ENCODE results near the gene OR5C1. TPM values are rescaled to one million over a fixed set of nuclear protein-coding genes. Genes with fewer than 3 reads are reported as not detected.

Gene OR5C1
- not detected for total RNA-seq

DNA sequence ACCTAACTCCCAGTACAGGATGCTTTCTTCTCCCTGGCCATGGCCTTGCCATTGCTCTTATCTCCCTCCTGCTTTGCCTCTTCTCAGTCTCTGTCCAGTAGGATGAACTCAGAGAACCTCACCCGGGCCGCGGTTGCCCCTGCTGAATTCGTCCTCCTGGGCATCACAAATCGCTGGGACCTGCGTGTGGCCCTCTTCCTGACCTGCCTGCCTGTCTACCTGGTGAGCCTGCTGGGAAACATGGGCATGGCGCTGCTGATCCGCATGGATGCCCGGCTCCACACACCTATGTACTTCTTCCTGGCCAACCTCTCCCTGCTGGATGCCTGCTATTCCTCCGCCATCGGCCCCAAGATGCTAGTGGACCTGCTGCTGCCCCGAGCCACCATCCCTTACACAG lies at the start of gene OR5C1:
TSS of gene OR5C1 (plus strand) at position 103 of the 400 bp plus-strand sequence. CDS start at position 103, 0 bp downstream.
- Histone ChIP-seq H3K9me3 (no peaks in the 10 kb centered on the region), H3K27me3 (no peaks in the 10 kb centered on the region), H3K4me3 (replicated peaks in 1 of 3) (no peak within 1 kb of the TSS), H3K27ac (no peak within 1 kb of the TSS), H3K4me1 (no peaks in the 10 kb centered on the region), H3K36me3 (no peaks in the 10 kb centered on the region)
- intact Hi-C loops (cut with DNase I) = no loop called here
- no peak for DNase-seq
- WGBS, 2 donors = 93 to 97% methylated on average over 12 of the region's 12 CpGs
- TF ChIP-seq, protein P1, sequence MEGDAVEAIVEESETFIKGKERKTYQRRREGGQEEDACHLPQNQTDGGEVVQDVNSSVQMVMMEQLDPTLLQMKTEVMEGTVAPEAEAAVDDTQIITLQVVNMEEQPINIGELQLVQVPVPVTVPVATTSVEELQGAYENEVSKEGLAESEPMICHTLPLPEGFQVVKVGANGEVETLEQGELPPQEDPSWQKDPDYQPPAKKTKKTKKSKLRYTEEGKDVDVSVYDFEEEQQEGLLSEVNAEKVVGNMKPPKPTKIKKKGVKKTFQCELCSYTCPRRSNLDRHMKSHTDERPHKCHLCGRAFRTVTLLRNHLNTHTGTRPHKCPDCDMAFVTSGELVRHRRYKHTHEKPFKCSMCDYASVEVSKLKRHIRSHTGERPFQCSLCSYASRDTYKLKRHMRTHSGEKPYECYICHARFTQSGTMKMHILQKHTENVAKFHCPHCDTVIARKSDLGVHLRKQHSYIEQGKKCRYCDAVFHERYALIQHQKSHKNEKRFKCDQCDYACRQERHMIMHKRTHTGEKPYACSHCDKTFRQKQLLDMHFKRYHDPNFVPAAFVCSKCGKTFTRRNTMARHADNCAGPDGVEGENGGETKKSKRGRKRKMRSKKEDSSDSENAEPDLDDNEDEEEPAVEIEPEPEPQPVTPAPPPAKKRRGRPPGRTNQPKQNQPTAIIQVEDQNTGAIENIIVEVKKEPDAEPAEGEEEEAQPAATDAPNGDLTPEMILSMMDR (IDR thresholded peaks at IDR 0.05) = no peak
- TF ChIP-seq POLR2A (IDR thresholded peaks at IDR 0.05) = no peak

- TF ChIP-seq, protein P1 (IDR thresholded peaks at IDR 0.05) = no peak
- no peak for TF ChIP-seq POLR2A (IDR thresholded peaks at IDR 0.05)
- no peak for DNase-seq
- no peaks in the 10 kb centered on the region for H3K27me3 ChIP-seq
- H3K27ac ChIP-seq = no peak within 1 kb of the TSS
- H3K9me3 ChIP-seq = no peaks in the 10 kb centered on the region
- H3K36me3 ChIP-seq = no peaks in the 10 kb centered on the region
- no peak within 1 kb of the TSS for H3K4me3 ChIP-seq (replicated peaks in 1 of 3)
- intact Hi-C loops (cut with DNase I) = no loop called here
- WGBS, 2 donors = 73 to 78% methylated on average over 6 of the region's 6 CpGs
- H3K4me1 ChIP-seq = no peaks in the 10 kb centered on the region
These were observed 46.7 kb upstream of the OR5C1 start, which contains the start of gene OR1L6 for GRCh38 chr9:122742003-122742402. TSS of gene OR1L6 (plus strand) at chr9:122742303. CDS start at chr9:122749848, 7,545 bp downstream.

- intact Hi-C loops (cut with DNase I) = no loop called here
- WGBS, 2 donors = 36 to 37% methylated on average over 2 of the region's 2 CpGs
- no peaks in the 10 kb centered on the region for H3K9me3 ChIP-seq
- TF ChIP-seq POLR2A (IDR thresholded peaks at IDR 0.05) = no peak
- TF ChIP-seq, protein P1 (IDR thresholded peaks at IDR 0.05) = no peak
- no peak for DNase-seq
- no peaks in the 10 kb centered on the region for H3K4me1 ChIP-seq
- no peaks in the 10 kb centered on the region for H3K36me3 ChIP-seq
- no peak overlapping the region for H3K4me3 ChIP-seq (replicated peaks in 1 of 3)
- no peak overlapping the region for H3K27ac ChIP-seq
- H3K27me3 ChIP-seq = no peaks in the 10 kb centered on the region
These were observed 33.9 kb upstream of the OR5C1 start for GRCh38 chr9:122754825-122755224.

GRCh38 chr9:122767817-122768216 lies 20.9 kb upstream of the OR5C1 start:
- WGBS, 2 donors = 54 to 83% methylated on average over 2 to 3 of the region's 4 CpGs
- H3K4me3 ChIP-seq (replicated peaks in 1 of 3) = no peak overlapping the region
- no peak for DNase-seq
- no peak overlapping the region for H3K27ac ChIP-seq
- intact Hi-C loops (cut with DNase I) = no loop called here
- no peaks in the 10 kb centered on the region for H3K36me3 ChIP-seq
- TF ChIP-seq, protein P1 (IDR thresholded peaks at IDR 0.05) = no peak
- TF ChIP-seq POLR2A (IDR thresholded peaks at IDR 0.05) = no peak
- no peaks in the 10 kb centered on the region for H3K27me3 ChIP-seq
- H3K4me1 ChIP-seq = no peaks in the 10 kb centered on the region
- no peaks in the 10 kb centered on the region for H3K9me3 ChIP-seq

DNA sequence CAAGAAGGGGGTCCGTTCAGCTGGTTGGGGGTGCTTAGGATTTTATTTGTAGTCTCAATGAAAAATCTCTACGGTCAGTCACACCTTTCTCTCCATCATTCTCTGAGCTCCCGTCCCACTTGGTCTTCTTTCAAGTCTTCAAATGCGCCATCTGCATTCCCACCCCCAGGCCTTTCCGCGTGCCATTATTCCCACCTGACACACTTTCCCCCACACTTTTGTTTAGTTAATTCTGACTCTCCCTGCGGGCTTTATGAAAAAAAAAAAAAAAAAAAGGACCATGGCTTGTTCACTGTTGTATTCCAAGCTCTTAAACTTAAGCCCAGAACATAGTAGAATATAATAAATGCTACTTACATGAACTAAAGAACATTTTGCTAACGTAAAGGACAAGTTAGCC lies 11.7 kb upstream of the OR5C1 start:
- Histone ChIP-seq H3K4me1 (no peaks in the 10 kb centered on the region), H3K9me3 (no peaks in the 10 kb centered on the region), H3K27me3 (no peaks in the 10 kb centered on the region), H3K27ac (no peak overlapping the region), H3K36me3 (no peaks in the 10 kb centered on the region), H3K4me3 (replicated peaks in 1 of 3) (no peak overlapping the region)
- no peak for TF ChIP-seq POLR2A (IDR thresholded peaks at IDR 0.05)
- TF ChIP-seq, protein P1 (IDR thresholded peaks at IDR 0.05) = no peak
- intact Hi-C loops (cut with DNase I) = no loop called here
- no peak for DNase-seq
- WGBS, 2 donors = 87 to 89% methylated on average over 8 of the region's 8 CpGs
